NCI-H187 treated with DMSO at 0.1 percent for 48 hours (cell line): ENCODE data around the gene ZNF804A.

Source experiments
- DNase-seq: peaks from one replicate; lab custom pipeline; 2025; lab: John Stamatoyannopoulos, UW

Gene ZNF804A

GRCh38 chr2:184598316-184599053, at the start of gene ZNF804A:
Gene ZNF804A, plus strand, starts transcription at chr2:184598529. Its CDS starts 431 bp downstream, at chr2:184598960.
- no peak for DNase-seq

GRCh38 chr2:184549153-184549552, 49.2 kb upstream of the ZNF804A start:
- DNase-seq, result no peak

- no peak for DNase-seq
Observed at GRCh38 chr2:184551626-184552025, 46.7 kb upstream of the ZNF804A start.

GRCh38 chr2:184554736-184555135, 43.6 kb upstream of the ZNF804A start:
- DNase-seq, result no peak

GRCh38 chr2:184555352-184555751, 43.0 kb upstream of the ZNF804A start:
- DNase-seq, result no peak

GRCh38 chr2:184556639-184557038, 41.7 kb upstream of the ZNF804A start:
- no peak for DNase-seq

- no peak for DNase-seq
Observed at GRCh38 chr2:184558713-184559464, 39.4 kb upstream of the ZNF804A start.

- DNase-seq, result no peak
Observed at GRCh38 chr2:184560603-184561002, 37.7 kb upstream of the ZNF804A start.

GRCh38 chr2:184562532-184562931, 35.8 kb upstream of the ZNF804A start:
- no peak for DNase-seq

- no peak for DNase-seq
Observed at GRCh38 chr2:184564092-184564491, 34.2 kb upstream of the ZNF804A start.

- no peak for DNase-seq
Observed at GRCh38 chr2:184566716-184567115, 31.6 kb upstream of the ZNF804A start.

GRCh38 chr2:184577056-184577455, 21.3 kb upstream of the ZNF804A start:
- DNase-seq, result no peak

GRCh38 chr2:184577743-184578142, 20.6 kb upstream of the ZNF804A start:
- no peak for DNase-seq

GRCh38 chr2:184579226-184579625, 19.1 kb upstream of the ZNF804A start:
- no peak for DNase-seq

- DNase-seq, result no peak
Observed at GRCh38 chr2:184581391-184581790, 16.9 kb upstream of the ZNF804A start.

GRCh38 chr2:184589261-184589660, 9.1 kb upstream of the ZNF804A start:
- DNase-seq, result no peak

- DNase-seq, result no peak
Observed at GRCh38 chr2:184596819-184597411, 1.4 kb upstream of the ZNF804A start.

- DNase-seq, result no peak
Observed at GRCh38 chr2:184597571-184597991, 748 bp upstream of the ZNF804A start.

GRCh38 chr2:184598002-184598315, 370 bp upstream of the ZNF804A start:
- DNase-seq, result no peak

GRCh38 chr2:184599054-184599871, 934 bp downstream of the ZNF804A start:
- DNase-seq, result no peak

GRCh38 chr2:184599872-184600222, 1.5 kb downstream of the ZNF804A start:
- no peak for DNase-seq

- no peak for DNase-seq
Observed at GRCh38 chr2:184602734-184603133, 4.4 kb downstream of the ZNF804A start.
